Measurements from ENCODE around the gene SLC6A20. TPM values are rescaled to one million over a fixed set of nuclear protein-coding genes. Genes with fewer than 3 reads are reported as not detected.

SLC6A20 gene
- total RNA-seq, 1 donor from 2014 or later: not detected

GRCh38 chr3:45742461-45743089 is 53.8 kb downstream of the SLC6A20 start:
- Mint-ChIP-seq H3K9me3 (ENCODE audit: low read depth) (no peaks in the 10 kb centered on the region), H3K27ac (no peak overlapping the region), H3K4me1 (ENCODE audit: low read depth) (peaks cover 4% of the 10 kb centered on the region), H3K27me3 (no peaks in the 10 kb centered on the region), H3K36me3 (ENCODE audit: insufficient read depth) (peaks cover 23% of the 10 kb centered on the region), H3K4me3 (ENCODE audit: low read depth) (no peak overlapping the region)
- no peak for TF ChIP-seq CTCF (IDR thresholded peaks at IDR 0.05; ENCODE audit: unreplicated experiment)
- no peak for DNase-seq (ENCODE audit: low spot score, unreplicated experiment)

GRCh38 chr3:45741742-45742460 is 54.4 kb downstream of the SLC6A20 start:
- peaks cover 25% of the 10 kb centered on the region for H3K36me3 Mint-ChIP-seq (ENCODE audit: insufficient read depth)
- DNase-seq (ENCODE audit: low spot score, unreplicated experiment): no peak
- no peak for TF ChIP-seq CTCF (IDR thresholded peaks at IDR 0.05; ENCODE audit: unreplicated experiment)
- H3K4me3 Mint-ChIP-seq (ENCODE audit: low read depth): no peak overlapping the region
- H3K27ac Mint-ChIP-seq: no peak overlapping the region
- H3K4me1 Mint-ChIP-seq (ENCODE audit: low read depth): peaks cover 4% of the 10 kb centered on the region
- H3K9me3 Mint-ChIP-seq (ENCODE audit: low read depth): no peaks in the 10 kb centered on the region
- no peaks in the 10 kb centered on the region for H3K27me3 Mint-ChIP-seq

- peaks cover 4% of the 10 kb centered on the region for H3K4me1 Mint-ChIP-seq (ENCODE audit: low read depth)
- H3K27ac Mint-ChIP-seq: peak overlapping the region; percentile 74
- no peak for DNase-seq (ENCODE audit: low spot score, unreplicated experiment)
- no peak overlapping the region for H3K4me3 Mint-ChIP-seq (ENCODE audit: low read depth)
- H3K9me3 Mint-ChIP-seq (ENCODE audit: low read depth): no peaks in the 10 kb centered on the region
- TF ChIP-seq CTCF (IDR thresholded peaks at IDR 0.05; ENCODE audit: unreplicated experiment): no peak
- H3K36me3 Mint-ChIP-seq (ENCODE audit: insufficient read depth): peaks cover 28% of the 10 kb centered on the region
- no peaks in the 10 kb centered on the region for H3K27me3 Mint-ChIP-seq
Measured at GRCh38 chr3:45741247-45741646, 55.1 kb downstream of the SLC6A20 start.

GRCh38 chr3:45739991-45740390 is 56.3 kb downstream of the SLC6A20 start:
- H3K36me3 Mint-ChIP-seq (ENCODE audit: insufficient read depth): peaks cover 32% of the 10 kb centered on the region
- H3K27me3 Mint-ChIP-seq: no peaks in the 10 kb centered on the region
- no peaks in the 10 kb centered on the region for H3K9me3 Mint-ChIP-seq (ENCODE audit: low read depth)
- no peak for TF ChIP-seq CTCF (IDR thresholded peaks at IDR 0.05; ENCODE audit: unreplicated experiment)
- H3K4me1 Mint-ChIP-seq (ENCODE audit: low read depth): peaks cover 4% of the 10 kb centered on the region
- no peak overlapping the region for H3K4me3 Mint-ChIP-seq (ENCODE audit: low read depth)
- H3K27ac Mint-ChIP-seq: no peak overlapping the region
- no peak for DNase-seq (ENCODE audit: low spot score, unreplicated experiment)

GRCh38 chr3:45737234-45737633 is 59.1 kb downstream of the SLC6A20 start:
- no peak for DNase-seq (ENCODE audit: low spot score, unreplicated experiment)
- H3K27ac Mint-ChIP-seq: no peak overlapping the region

More at GRCh38 chr3:45737234-45737633, 59.1 kb downstream of the SLC6A20 start:
- Mint-ChIP-seq H3K4me1 (ENCODE audit: low read depth) (peaks cover 4% of the 10 kb centered on the region), H3K4me3 (ENCODE audit: low read depth) (no peak overlapping the region), H3K9me3 (ENCODE audit: low read depth) (no peaks in the 10 kb centered on the region), H3K27me3 (no peaks in the 10 kb centered on the region), H3K36me3 (ENCODE audit: insufficient read depth) (peaks cover 35% of the 10 kb centered on the region)
- no peak for TF ChIP-seq CTCF (IDR thresholded peaks at IDR 0.05; ENCODE audit: unreplicated experiment)

Measured in progenitor cell of endocrine pancreas (in vitro differentiated cells).